CD4-positive, CD25-positive, alpha-beta regulatory T cell (primary cell): ENCODE measurements around the gene THAP7. TPM values are rescaled to one million over a fixed set of nuclear protein-coding genes. Genes with fewer than 3 reads are reported as not detected.
"Not testable (repeated sequence)": the region's sequence is repeated elsewhere in the genome, so short reads cannot be mapped to it uniquely, and the experiment has no call there.

Source experiments
- ATAC-seq, 2 donors: fragments of 150-1000 bp; cut with Tn5 transposase; one replicate each; pipeline ENCODE4 v1.10.0; 2021; ENCODE audit warnings: low read depth in 2 of 2, moderate number of reproducible peaks in 2 of 2, moderate library complexity in 1 of 2
- DNase-seq, 3 donors: peaks; one replicate each; pipeline versions ENCODE4 v3.0.0 to v3.0.0-alpha.2; 2012 to 2022; ENCODE audit warnings: mixed read lengths in 1 of 3
- H3K27ac ChIP-seq: one replicate; pipeline ENCODE4 v1.7.0; 2013; ENCODE audit warnings: mild to moderate bottlenecking, low read length; ENCODE audit not compliant: insufficient read depth, poor library complexity, severe bottlenecking
- H3K27me3 ChIP-seq: one replicate; pipeline ENCODE4 v1.7.0; 2013; ENCODE audit warnings: low read length; ENCODE audit not compliant: control insufficient read depth, insufficient read depth
- H3K36me3 ChIP-seq: one replicate; pipeline ENCODE4 v1.7.0; 2013; ENCODE audit warnings: mild to moderate bottlenecking, low read length, moderate library complexity; ENCODE audit not compliant: control insufficient read depth, insufficient read depth
- H3K4me1 ChIP-seq: 2 replicates; pipeline ENCODE4 v1.7.0; 2013; ENCODE audit warnings: mild to moderate bottlenecking, low read length; ENCODE audit not compliant: insufficient read depth, control insufficient read depth, poor library complexity, severe bottlenecking
- H3K4me3 ChIP-seq: one replicate; pipeline ENCODE4 v1.7.0; 2013; ENCODE audit warnings: low read depth, mild to moderate bottlenecking, low read length, moderate library complexity
- H3K9me3 ChIP-seq, 2 experiments: 1 replicate in 1 of 2; 2 replicates in 1 of 2; pipeline ENCODE4 v1.7.0; 2013; ENCODE audit warnings: low read length in 2 of 2, mild to moderate bottlenecking in 1 of 2, moderate library complexity in 1 of 2; ENCODE audit not compliant: control insufficient read depth in 2 of 2
- H3K27ac Mint-ChIP-seq, 3 donors: one replicate each; pipeline ENCODE4 v1.8.0; 2020 to 2022; ENCODE audit warnings: mild to moderate bottlenecking in 3 of 3, mixed read lengths in 3 of 3, moderate library complexity in 2 of 3
- H3K27me3 Mint-ChIP-seq: one replicate; pipeline ENCODE4 v1.8.0; 2022; ENCODE audit warnings: mild to moderate bottlenecking, mixed read lengths
- H3K36me3 Mint-ChIP-seq: one replicate; pipeline ENCODE4 v1.8.0; 2020; ENCODE audit warnings: mixed read lengths
- H3K4me1 Mint-ChIP-seq, 4 donors: one replicate each; pipeline ENCODE4 v1.8.0; 2020 to 2022; ENCODE audit warnings: mixed read lengths in 4 of 4, mild to moderate bottlenecking in 1 of 4
- H3K4me3 Mint-ChIP-seq, 4 donors: one replicate each; pipeline ENCODE4 v1.8.0; 2020 to 2022; ENCODE audit warnings: mild to moderate bottlenecking in 4 of 4, mixed read lengths in 4 of 4, moderate library complexity in 3 of 4
- H3K9me3 Mint-ChIP-seq, 7 donors: one replicate each; pipeline ENCODE4 v1.8.0; 2020 to 2022; ENCODE audit warnings: mixed read lengths in 7 of 7, mild to moderate bottlenecking in 3 of 7, moderate library complexity in 2 of 7
- polyA plus RNA-seq, 4 donors: library from polyadenylated mRNA; unstranded; fragments of 300-500 nt; fragmentation: Illumina TruSeq; gene quantifications; one replicate each; pipeline ENCODE4 v1.2.3, GENCODE V29; 2021
- total RNA-seq: library from RNA; stranded (reverse); gene quantifications from one replicate; pipeline ENCODE4 v1.2.3, GENCODE V29; 2022

The THAP7 gene
- 41.7 TPM for total RNA-seq
- polyA plus RNA-seq = 10 to 100 TPM; 38.5 to 58.0 (median 47.4) TPM

GRCh38 chr22:21001601-21002325 lies at the start of gene THAP7:
THAP7 (minus strand) TSS chr22:21002118; CDS start chr22:21001911, 207 bp downstream.
- Mint-ChIP-seq H3K4me3 (peak within 1 kb of the TSS; percentile 94 to 99 (median 97)), H3K27ac (peak within 1 kb of the TSS; percentile 96 to 99 (median 99)), H3K4me1 (peaks cover 5 to 53% (median 18%) of the 10 kb centered on the region in 4 donors), H3K36me3 (peaks cover 4% of the 10 kb centered on the region), H3K27me3 (no peaks in the 10 kb centered on the region), H3K9me3 (no peaks in the 10 kb centered on the region)
- H3K9me3 ChIP-seq = no peaks in the 10 kb centered on the region
- H3K27me3 ChIP-seq = no peaks in the 10 kb centered on the region
- peak within 1 kb of the TSS; percentile 84 for H3K4me3 ChIP-seq
- peaks cover 15% of the 10 kb centered on the region for H3K36me3 ChIP-seq
- peaks cover 27% of the 10 kb centered on the region for H3K4me1 ChIP-seq
- ATAC-seq = peak; percentile 92 to 93
- DNase-seq = peak; percentile 96 to 98 (median 98)
- H3K27ac ChIP-seq = peak within 1 kb of the TSS; percentile 99

- ATAC-seq (no peak), DNase-seq (no peak)
- Histone ChIP-seq H3K4me3 (no peak overlapping the region), H3K27me3 (no peaks in the 10 kb centered on the region), H3K4me1 (peaks cover 8% of the 10 kb centered on the region), H3K27ac (no peak overlapping the region), H3K36me3 (no peaks in the 10 kb centered on the region), H3K9me3 (no peaks in the 10 kb centered on the region)
- Mint-ChIP-seq H3K4me1 (peaks cover 0 to 17% (median 2%) of the 10 kb centered on the region in 4 donors), H3K36me3 (no peaks in the 10 kb centered on the region), H3K27ac (peak overlapping the region in 1 of 3 donors; percentile 18), H3K27me3 (peaks cover 16% of the 10 kb centered on the region), H3K9me3 (no peaks in the 10 kb centered on the region), H3K4me3 (no peak overlapping the region)
These were observed 49.4 kb upstream of the THAP7 start for GRCh38 chr22:21051145-21051830.

GRCh38 chr22:21048965-21049364 lies 47.0 kb upstream of the THAP7 start:
- not testable (repeated sequence) for H3K9me3 Mint-ChIP-seq, H3K4me3 Mint-ChIP-seq, H3K36me3 ChIP-seq, H3K9me3 ChIP-seq, H3K4me3 ChIP-seq, H3K27ac ChIP-seq, H3K27me3 ChIP-seq, DNase-seq, H3K36me3 Mint-ChIP-seq, H3K4me1 ChIP-seq, H3K27ac Mint-ChIP-seq, ATAC-seq
- peaks cover 0 to 22% (median 10%) of the 10 kb centered on the region in 4 donors for H3K4me1 Mint-ChIP-seq
- H3K27me3 Mint-ChIP-seq = peaks cover 21% of the 10 kb centered on the region

- H3K27ac Mint-ChIP-seq, DNase-seq, H3K4me3 ChIP-seq, H3K27me3 ChIP-seq, H3K9me3 ChIP-seq, ATAC-seq, H3K36me3 ChIP-seq, H3K27ac ChIP-seq, H3K4me1 ChIP-seq, H3K9me3 Mint-ChIP-seq, H3K36me3 Mint-ChIP-seq, H3K4me3 Mint-ChIP-seq: not testable (repeated sequence)
- H3K4me1 Mint-ChIP-seq = peaks cover 0 to 25% (median 11%) of the 10 kb centered on the region in 4 donors
- peaks cover 22% of the 10 kb centered on the region for H3K27me3 Mint-ChIP-seq
These were observed 46.5 kb upstream of the THAP7 start for GRCh38 chr22:21048448-21048847.

- H3K27me3 Mint-ChIP-seq = peaks cover 30% of the 10 kb centered on the region
- Histone ChIP-seq H3K4me3 (no peak overlapping the region), H3K4me1 (peaks cover 9% of the 10 kb centered on the region), H3K27ac (no peak overlapping the region), H3K27me3 (no peaks in the 10 kb centered on the region), H3K36me3 (no peaks in the 10 kb centered on the region), H3K9me3 (no peaks in the 10 kb centered on the region)
- peaks cover 0 to 28% (median 15%) of the 10 kb centered on the region in 4 donors for H3K4me1 Mint-ChIP-seq
- H3K36me3 Mint-ChIP-seq = no peaks in the 10 kb centered on the region
- no peak overlapping the region for H3K27ac Mint-ChIP-seq
- ATAC-seq (no peak), DNase-seq (no peak)
- H3K4me3 Mint-ChIP-seq = no peak overlapping the region
- H3K9me3 Mint-ChIP-seq = peaks cover 0 to 1% (median 0%) of the 10 kb centered on the region in 7 donors
These were observed 45.8 kb upstream of the THAP7 start for GRCh38 chr22:21047730-21048129.

- Mint-ChIP-seq H3K27ac (no peak overlapping the region), H3K4me3 (no peak overlapping the region), H3K9me3 (peaks cover 0 to 1% (median 0%) of the 10 kb centered on the region in 7 donors), H3K27me3 (peaks cover 35% of the 10 kb centered on the region), H3K4me1 (peaks cover 0 to 28% (median 15%) of the 10 kb centered on the region in 4 donors), H3K36me3 (no peaks in the 10 kb centered on the region)
- Histone ChIP-seq H3K4me1 (peaks cover 9% of the 10 kb centered on the region), H3K27me3 (no peaks in the 10 kb centered on the region), H3K4me3 (no peak overlapping the region), H3K36me3 (no peaks in the 10 kb centered on the region), H3K9me3 (no peaks in the 10 kb centered on the region), H3K27ac (no peak overlapping the region)
- ATAC-seq (no peak), DNase-seq (no peak)
These were observed 45.2 kb upstream of the THAP7 start for GRCh38 chr22:21047035-21047661.

GRCh38 chr22:21045585-21046294 lies 43.8 kb upstream of the THAP7 start, which contains the start of gene LRRC74B:
LRRC74B (plus strand) TSS chr22:21045946; CDS start chr22:21045987, 41 bp downstream.
- no peaks in the 10 kb centered on the region for H3K9me3 ChIP-seq
- no peaks in the 10 kb centered on the region for H3K27me3 ChIP-seq
- Mint-ChIP-seq H3K27ac (peak within 1 kb of the TSS in 2 of 3 donors; percentile 38 to 42), H3K36me3 (no peaks in the 10 kb centered on the region), H3K4me3 (peak within 1 kb of the TSS in 3 of 4 donors; percentile 52 to 79 (median 62)), H3K4me1 (peaks cover 0 to 25% (median 15%) of the 10 kb centered on the region in 4 donors), H3K27me3 (peaks cover 37% of the 10 kb centered on the region), H3K9me3 (peaks cover 0 to 1% (median 0%) of the 10 kb centered on the region in 7 donors)
- H3K4me3 ChIP-seq = no peak within 1 kb of the TSS
- H3K4me1 ChIP-seq = peaks cover 9% of the 10 kb centered on the region
- H3K27ac ChIP-seq = no peak within 1 kb of the TSS
- ATAC-seq = peak; percentile 72 to 77
- DNase-seq = peak; percentile 8 to 71 (median 52)
- H3K36me3 ChIP-seq = no peaks in the 10 kb centered on the region
